HepG2 (cell line): Measurements from ENCODE around the gene GMPPB. TPM values are rescaled to one million over a fixed set of nuclear protein-coding genes. Genes with fewer than 3 reads are reported as not detected.
A peak's percentile ranks its signal among the peaks of the same experiment; 100 is the strongest.
"Not testable (repeated sequence)": the region's sequence is repeated elsewhere in the genome, so short reads cannot be mapped to it uniquely, and the experiment has no call there.

Source experiments
- CREB1 ChIP-seq, 2 experiments: fragments of 450-650 bp in 1 of 2; IDR thresholded peaks; 2 replicates each; pipeline ENCODE4 v1.6.1; 2016 to 2017; ENCODE audit warnings: control low read depth in 1 of 2, mild to moderate bottlenecking in 1 of 2, missing compliant biosample characterization in 1 of 2, missing genetic modification characterization in 1 of 2
- CREM ChIP-seq, 2 experiments: sonication (generic) in 1 of 2; formaldehyde crosslinking in 1 of 2; IDR thresholded peaks; 2 replicates each; pipeline versions ENCODE4 v1.4.0 to v1.6.1; 2016 to 2020; ENCODE audit warnings: antibody characterized with exemption in 1 of 2, mild to moderate bottlenecking in 1 of 2, missing genetic modification reagents in 1 of 2
- FOXA3 ChIP-seq: IDR thresholded peaks from 2 replicates; pipeline ENCODE4 v1.6.1; 2016; ENCODE audit warnings: missing genetic modification reagents, missing compliant biosample characterization
- GATAD1 ChIP-seq: IDR thresholded peaks from 2 replicates; pipeline ENCODE4 v1.6.1; 2016; ENCODE audit warnings: missing genetic modification reagents, missing compliant biosample characterization
- GFI1 ChIP-seq: sonication (generic); formaldehyde crosslinking; IDR thresholded peaks from 2 replicates; pipeline ENCODE4 v1.5.0; 2020; ENCODE audit warnings: missing genetic modification reagents, mild to moderate bottlenecking, borderline replicate concordance
- HIC2 ChIP-seq: sonication (generic); formaldehyde crosslinking; IDR thresholded peaks from 2 replicates; pipeline ENCODE4 v1.9.0; 2022; ENCODE audit warnings: low read depth, missing genetic modification reagents
- HNF1B ChIP-seq: sonication (generic); formaldehyde crosslinking; IDR thresholded peaks from 2 replicates; pipeline ENCODE4 v1.5.1; 2020; ENCODE audit warnings: mild to moderate bottlenecking, moderate library complexity, missing genetic modification reagents
- HNF4A ChIP-seq: sonication (generic); formaldehyde crosslinking; IDR thresholded peaks from 2 replicates; pipeline ENCODE4 v1.4.0; 2020; ENCODE audit warnings: missing genetic modification reagents
- HOXD1 ChIP-seq: sonication (generic); formaldehyde crosslinking; IDR thresholded peaks from 2 replicates; pipeline ENCODE4 v1.5.0; 2020; ENCODE audit warnings: missing genetic modification reagents
- MEIS2 ChIP-seq: sonication (generic); formaldehyde crosslinking; IDR thresholded peaks from 2 replicates; pipeline ENCODE4 v1.9.0; 2021; ENCODE audit warnings: mild to moderate bottlenecking, missing genetic modification reagents
- NCOR1 ChIP-seq: fragments of 200-600 bp; sonication (generic); IDR thresholded peaks from 2 replicates; pipeline ENCODE4 v1.7.0; 2017; ENCODE audit warnings: antibody characterized with exemption, low read length, borderline replicate concordance
- NFKB2 ChIP-seq: sonication (generic); formaldehyde crosslinking; IDR thresholded peaks from 2 replicates; pipeline ENCODE4 v1.4.0; 2020; ENCODE audit warnings: missing genetic modification reagents, borderline replicate concordance
- PHF5A ChIP-seq: IDR thresholded peaks from one replicate; pipeline ENCODE4 v1.6.1; 2018; ENCODE audit warnings: low read depth, missing genetic modification reagents; ENCODE audit not compliant: unreplicated experiment
- POLR2AphosphoS5 ChIP-seq: IDR thresholded peaks from 2 replicates; pipeline ENCODE4 v1.6.1; 2012; ENCODE audit warnings: low read depth, low read length
- RARA ChIP-seq: IDR thresholded peaks from 2 replicates; pipeline ENCODE4 v1.6.1; 2016; ENCODE audit warnings: missing genetic modification reagents, missing compliant biosample characterization
- RFXAP ChIP-seq: sonication (generic); formaldehyde crosslinking; IDR thresholded peaks from 2 replicates; pipeline ENCODE4 v1.4.0; 2020; ENCODE audit warnings: missing genetic modification reagents, borderline replicate concordance
- RXRA ChIP-seq: sonication (generic); formaldehyde crosslinking; IDR thresholded peaks from 2 replicates; pipeline ENCODE4 v1.5.1; 2020; ENCODE audit warnings: missing genetic modification reagents
- TEAD2 ChIP-seq: sonication (generic); formaldehyde crosslinking; IDR thresholded peaks from 2 replicates; pipeline ENCODE4 v1.9.0; 2021; ENCODE audit warnings: missing genetic modification reagents
- TMF1 ChIP-seq: sonication (generic); formaldehyde crosslinking; IDR thresholded peaks from 2 replicates; pipeline ENCODE4 v1.8.1; 2022; ENCODE audit warnings: low read depth, missing genetic modification reagents
- YEATS2 ChIP-seq: sonication (generic); formaldehyde crosslinking; IDR thresholded peaks from 2 replicates; pipeline ENCODE4 v1.4.0; 2020; ENCODE audit warnings: missing genetic modification reagents, borderline replicate concordance
- ZNF263 ChIP-seq: sonication (generic); formaldehyde crosslinking; IDR thresholded peaks from 2 replicates; pipeline ENCODE4 v1.4.0; 2020; ENCODE audit warnings: missing genetic modification reagents
- ZNF280B ChIP-seq: sonication (generic); formaldehyde crosslinking; IDR thresholded peaks from 2 replicates; pipeline ENCODE4 v1.5.0; 2020; ENCODE audit warnings: missing genetic modification reagents, mild to moderate bottlenecking, borderline replicate concordance
- ZNF430 ChIP-seq: sonication (generic); formaldehyde crosslinking; IDR thresholded peaks from 2 replicates; pipeline ENCODE4 v1.9.0; 2021; ENCODE audit warnings: mild to moderate bottlenecking, missing genetic modification reagents
- ZNF446 ChIP-seq: sonication (generic); formaldehyde crosslinking; IDR thresholded peaks from 2 replicates; pipeline ENCODE4 v1.5.0; 2020; ENCODE audit warnings: mild to moderate bottlenecking, missing genetic modification reagents
- ZNF564 ChIP-seq: sonication (generic); formaldehyde crosslinking; IDR thresholded peaks from 2 replicates; pipeline ENCODE4 v1.8.1; 2023; ENCODE audit warnings: mild to moderate bottlenecking, missing genetic modification reagents
- polyA plus RNA-seq, 8 experiments: library from polyadenylated mRNA; depleted of rRNA in 3 of 8; stranded (reverse) in 7 of 8; unstranded in 1 of 8; fragments of >200 nt; fragmentation: Illumina TruSeq in 4 of 8; extraction: Trizol in 4 of 8; gene quantifications; 2 replicates each; pipeline versions ENCODE4 v1.2.1 to v1.2.3, GENCODE V29; 2011 to 2016; ENCODE audit warnings: low read depth in 4 of 8, missing spikeins in 1 of 8, mixed read lengths in 1 of 8; ENCODE audit not compliant: insufficient read depth in 1 of 8
- total RNA-seq, 5 experiments: library from RNA; depleted of rRNA; stranded (reverse); fragments of >200 nt; fragmentation: Illumina TruSeq; extraction: Trizol; gene quantifications; 2 replicates each; pipeline ENCODE4 v1.2.3, GENCODE V29; 2016; ENCODE audit warnings: low read depth in 1 of 5

The GMPPB gene
- total and polyA plus RNA-seq, 2 of the 13 experiments (the other 11 are each of a cell fraction or from before 2014, with no cell fraction given) = 6.5 to 23.1 TPM

- 0 out of 2 replicates have a peak, but pooled peaks have one; percentile 8 for TF ChIP-seq TEAD2 (CRISPR knock-in tag)
- peak; percentile 85; the same call in 1 of the 2 replicates for TF ChIP-seq MEIS2 (CRISPR knock-in tag)
- 0 out of 2 replicates have a peak, but pooled peaks have one; percentile 21 for TF ChIP-seq ZNF280B (CRISPR knock-in tag)
- TF ChIP-seq RARA = peak; percentile 71
- 0 out of 2 replicates have a peak, but pooled peaks have one; percentile 65 for TF ChIP-seq ZNF430 (CRISPR knock-in tag)
- peak; percentile 63; the same call in 1 of the 2 replicates for TF ChIP-seq YEATS2 (CRISPR knock-in tag)
- TF ChIP-seq GATAD1 = peak; percentile 72
- peak; percentile 49; the same call in 1 of the 2 replicates for TF ChIP-seq ZNF564 (CRISPR knock-in tag)
- peak; percentile 46 for TF ChIP-seq NFKB2 (CRISPR knock-in tag)
- peak; percentile 63 for TF ChIP-seq PHF5A (CRISPR knock-in tag)
- 0 out of 2 replicates have a peak, but pooled peaks have one; percentile 68 for TF ChIP-seq HOXD1 (CRISPR knock-in tag)
- 0 out of 2 replicates have a peak, but pooled peaks have one; percentile 25 for TF ChIP-seq TMF1 (CRISPR knock-in tag)
- TF ChIP-seq GFI1 (CRISPR knock-in tag) = 0 out of 2 replicates have a peak, but pooled peaks have one; percentile 26
- peak; percentile 51; the same call in 1 of the 2 replicates for TF ChIP-seq HIC2 (CRISPR knock-in tag)
- TF ChIP-seq CREM (IDR thresholded peaks at IDR 0.05) = peak; percentile 53; the same call in 1 of the 2 replicates
- not testable (repeated sequence) for TF ChIP-seq CREM (CRISPR knock-in tag; IDR thresholded peaks at IDR 0.05)
- TF ChIP-seq ZNF446 (CRISPR knock-in tag) = 0 out of 2 replicates have a peak, but pooled peaks have one; percentile 8
- peak; percentile 54 for TF ChIP-seq FOXA3
- TF ChIP-seq HNF1B = 0 out of 2 replicates have a peak, but pooled peaks have one; percentile 33
- peak; percentile 36; the same call in 1 of the 2 replicates for TF ChIP-seq CREB1 (IDR thresholded peaks at IDR 0.05)
- peak; percentile 63 for TF ChIP-seq CREB1 (CRISPR knock-in tag; IDR thresholded peaks at IDR 0.05)
- TF ChIP-seq RXRA (CRISPR knock-in tag) = peak; percentile 72
- TF ChIP-seq NCOR1 = peak; percentile 43; the same call in 1 of the 2 replicates
- peak; percentile 89 for TF ChIP-seq POLR2AphosphoS5
- peak; percentile 16; the same call in 1 of the 2 replicates for TF ChIP-seq ZNF263
- peak; percentile 89 for TF ChIP-seq HNF4A (CRISPR knock-in tag)
- TF ChIP-seq RFXAP = peak; percentile 82; the same call in 1 of the 2 replicates
These were observed 35.3 kb downstream of the GMPPB start (continued) for GRCh38 chr3:49688338-49689045.
